ENCODE data around the gene SMNDC1. TPM values are rescaled to one million over a fixed set of nuclear protein-coding genes. Genes with fewer than 3 reads are reported as not detected.

SMNDC1 gene
- total and polyA plus RNA-seq, 7 donors: 10.2 to 19.7 (median 13.3) TPM

DNA sequence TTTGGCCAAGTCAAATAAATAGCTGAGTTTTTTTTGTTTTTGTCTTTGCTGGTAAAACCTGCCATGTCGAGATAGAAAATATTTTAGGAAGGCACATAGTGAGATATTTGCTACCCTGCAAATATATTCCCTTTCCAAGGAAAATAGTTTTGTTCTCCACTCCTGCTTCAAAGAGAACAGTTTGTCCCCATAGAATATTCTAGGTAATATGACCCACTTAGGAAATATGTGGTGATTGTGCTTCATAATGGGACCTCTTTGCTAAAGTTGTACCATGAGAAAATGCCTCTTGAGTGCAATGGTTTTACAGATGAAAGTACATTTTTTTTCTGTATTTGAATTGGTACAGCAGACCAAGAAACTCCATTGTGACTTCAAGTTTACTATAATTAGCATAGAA is 41.6 kb downstream of the SMNDC1 start:
- intact Hi-C loops (cut with DNase I): no loop called here
- peak in 1 of 4 donors; percentile 24 for TF ChIP-seq POLR2AphosphoS5 (IDR thresholded peaks at IDR 0.05)
- TF ChIP-seq EP300 (IDR thresholded peaks at IDR 0.05): peak in 1 of 4 donors; percentile 30
- TF ChIP-seq, protein P1, sequence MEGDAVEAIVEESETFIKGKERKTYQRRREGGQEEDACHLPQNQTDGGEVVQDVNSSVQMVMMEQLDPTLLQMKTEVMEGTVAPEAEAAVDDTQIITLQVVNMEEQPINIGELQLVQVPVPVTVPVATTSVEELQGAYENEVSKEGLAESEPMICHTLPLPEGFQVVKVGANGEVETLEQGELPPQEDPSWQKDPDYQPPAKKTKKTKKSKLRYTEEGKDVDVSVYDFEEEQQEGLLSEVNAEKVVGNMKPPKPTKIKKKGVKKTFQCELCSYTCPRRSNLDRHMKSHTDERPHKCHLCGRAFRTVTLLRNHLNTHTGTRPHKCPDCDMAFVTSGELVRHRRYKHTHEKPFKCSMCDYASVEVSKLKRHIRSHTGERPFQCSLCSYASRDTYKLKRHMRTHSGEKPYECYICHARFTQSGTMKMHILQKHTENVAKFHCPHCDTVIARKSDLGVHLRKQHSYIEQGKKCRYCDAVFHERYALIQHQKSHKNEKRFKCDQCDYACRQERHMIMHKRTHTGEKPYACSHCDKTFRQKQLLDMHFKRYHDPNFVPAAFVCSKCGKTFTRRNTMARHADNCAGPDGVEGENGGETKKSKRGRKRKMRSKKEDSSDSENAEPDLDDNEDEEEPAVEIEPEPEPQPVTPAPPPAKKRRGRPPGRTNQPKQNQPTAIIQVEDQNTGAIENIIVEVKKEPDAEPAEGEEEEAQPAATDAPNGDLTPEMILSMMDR (IDR thresholded peaks at IDR 0.05): no peak
- Histone ChIP-seq H3K4me1 (peaks cover 0 to 74% (median 37%) of the 10 kb centered on the region in 4 donors), H3K27ac (peak overlapping the region; percentile 52 to 86 (median 74)), H3K4me3 (no peak overlapping the region), H3K27me3 (no peaks in the 10 kb centered on the region), H3K36me3 (no peaks in the 10 kb centered on the region), H3K9me3 (no peaks in the 10 kb centered on the region)
- 93 to 94% methylated on average over 1 of the region's 1 CpG for WGBS, 2 donors
- no peak for DNase-seq

DNA sequence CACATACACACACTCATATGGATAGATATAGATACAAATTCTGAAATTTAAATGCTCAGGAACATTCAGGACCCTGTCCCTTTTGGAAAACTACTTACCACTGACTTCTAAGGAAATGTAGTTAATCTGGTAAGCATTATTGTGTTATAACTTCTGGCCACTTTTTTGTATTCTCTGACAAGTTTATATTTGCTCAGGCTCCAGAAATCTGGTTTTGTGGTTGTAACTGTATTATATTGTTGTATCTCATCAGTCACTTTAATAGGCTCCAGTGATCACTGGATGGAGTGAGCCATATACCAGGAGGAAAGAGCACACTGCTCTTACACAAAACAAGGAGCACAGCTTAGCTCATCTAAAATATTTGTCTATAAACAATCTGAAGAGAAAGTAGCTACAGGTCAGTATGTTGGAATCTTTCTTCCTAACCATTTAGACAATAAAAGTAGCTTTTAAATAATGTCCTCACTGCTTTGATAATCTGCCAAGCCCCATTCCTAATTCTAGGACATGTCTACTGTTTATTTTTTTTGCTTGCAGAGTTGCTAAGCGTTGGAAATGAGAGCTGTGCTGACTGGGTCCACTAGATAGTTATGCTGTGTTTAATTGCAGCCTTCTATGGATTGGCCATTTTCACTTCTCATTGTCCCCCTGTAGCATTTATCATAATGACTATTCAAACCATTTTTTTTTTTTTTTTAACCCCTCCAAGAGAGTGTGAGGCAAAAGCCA is 43.8 kb downstream of the SMNDC1 start:
- Histone ChIP-seq H3K4me1 (peaks cover 0 to 63% (median 33%) of the 10 kb centered on the region in 4 donors), H3K36me3 (no peaks in the 10 kb centered on the region), H3K9me3 (no peaks in the 10 kb centered on the region), H3K27me3 (no peaks in the 10 kb centered on the region), H3K4me3 (no peak overlapping the region), H3K27ac (peak overlapping the region; percentile 52 to 86 (median 74))
- no peak for DNase-seq
- intact Hi-C loops (cut with DNase I): no loop called here
- peak in 2 of 4 donors; percentile 15 to 50 for TF ChIP-seq POLR2AphosphoS5 (IDR thresholded peaks at IDR 0.05)
- no peak for TF ChIP-seq EP300 (IDR thresholded peaks at IDR 0.05)
- TF ChIP-seq, protein P1 (IDR thresholded peaks at IDR 0.05): no peak
- 82 to 85% methylated on average over 1 of the region's 1 CpG for WGBS, 2 donors

DNA sequence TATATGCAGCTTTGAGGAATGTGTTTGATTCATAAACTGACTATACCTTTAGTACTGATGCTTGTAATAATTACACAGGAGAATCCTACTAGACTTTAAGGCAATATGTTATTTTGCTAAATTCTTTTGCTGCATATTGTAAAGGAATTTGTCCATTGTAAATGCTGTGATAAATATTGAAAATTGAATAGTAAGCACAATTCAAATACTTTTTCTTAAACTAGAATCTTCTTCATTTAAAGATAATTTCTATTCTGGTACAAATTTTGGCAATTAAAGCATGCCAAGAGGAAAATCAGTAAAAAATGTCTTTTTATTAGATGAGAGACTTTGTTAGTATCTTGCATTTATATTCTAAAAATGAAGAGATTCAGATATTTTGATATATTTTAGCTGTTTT is 45.4 kb downstream of the SMNDC1 start:
- H3K4me3 ChIP-seq: no peak overlapping the region
- H3K27ac ChIP-seq: peak overlapping the region in 2 of 4 donors; percentile 72 to 86
- no peaks in the 10 kb centered on the region for H3K9me3 ChIP-seq
- H3K27me3 ChIP-seq: no peaks in the 10 kb centered on the region
- no peak for DNase-seq
- intact Hi-C loops (cut with DNase I): no loop called here
- no peaks in the 10 kb centered on the region for H3K36me3 ChIP-seq
- H3K4me1 ChIP-seq: peaks cover 0 to 52% (median 26%) of the 10 kb centered on the region in 4 donors
- TF ChIP-seq POLR2A (IDR thresholded peaks at IDR 0.05) (no peak), EP300 (IDR thresholded peaks at IDR 0.05) (no peak), POLR2AphosphoS5 (IDR thresholded peaks at IDR 0.05) (no peak)
- TF ChIP-seq, protein P1 (IDR thresholded peaks at IDR 0.05): no peak

DNA sequence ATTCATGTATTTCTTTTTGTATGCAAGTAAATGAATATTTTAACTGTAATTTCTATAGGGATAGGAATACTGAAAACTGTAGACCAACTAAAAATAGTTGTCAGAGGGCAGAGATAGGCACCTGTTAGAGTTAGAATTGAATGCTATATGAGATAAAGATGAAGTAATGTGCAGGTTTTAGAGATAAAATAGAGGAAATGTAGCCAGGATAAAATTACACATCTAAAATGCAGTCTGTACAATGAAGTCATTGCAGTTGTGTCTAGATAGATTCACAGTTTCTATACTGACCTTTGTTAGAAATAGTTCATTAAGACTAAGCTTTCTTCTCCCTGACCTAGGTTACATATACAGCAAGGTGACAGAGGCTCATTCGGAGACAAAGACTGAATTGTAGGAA is 46.2 kb downstream of the SMNDC1 start:
- intact Hi-C loops (cut with DNase I): no loop called here
- Histone ChIP-seq H3K4me3 (no peak overlapping the region), H3K27ac (peak overlapping the region in 2 of 4 donors; percentile 7 to 22), H3K27me3 (no peaks in the 10 kb centered on the region), H3K36me3 (no peaks in the 10 kb centered on the region), H3K9me3 (no peaks in the 10 kb centered on the region), H3K4me1 (peaks cover 0 to 47% (median 21%) of the 10 kb centered on the region in 4 donors)
- DNase-seq: no peak
- TF ChIP-seq, protein P1 (IDR thresholded peaks at IDR 0.05): no peak
- TF ChIP-seq POLR2A (IDR thresholded peaks at IDR 0.05) (no peak), EP300 (IDR thresholded peaks at IDR 0.05) (no peak), POLR2AphosphoS5 (IDR thresholded peaks at IDR 0.05) (no peak)
- 92 to 93% methylated on average over 1 of the region's 1 CpG for WGBS, 2 donors

DNA sequence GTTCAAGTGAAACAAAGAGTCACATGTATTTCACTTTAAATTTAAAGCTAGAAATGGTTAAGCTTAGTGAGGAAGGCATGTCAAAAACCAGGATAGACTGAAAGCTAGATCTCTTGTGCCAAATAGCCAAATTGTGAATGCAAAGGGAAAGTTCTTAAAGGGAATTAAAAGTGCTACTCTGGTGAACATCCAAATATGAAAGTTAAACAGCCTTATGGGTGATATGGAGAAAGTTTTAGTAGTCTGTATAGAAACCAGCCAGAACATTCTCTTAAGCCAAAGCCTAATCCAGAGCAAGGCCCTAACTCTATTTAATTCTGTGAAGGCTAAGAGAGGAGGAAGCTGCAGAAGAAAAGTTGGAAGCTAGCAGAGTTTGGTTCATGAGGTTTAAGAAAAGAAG is 50.3 kb downstream of the SMNDC1 start:
- no peak for DNase-seq
- no peaks in the 10 kb centered on the region for H3K36me3 ChIP-seq
- H3K4me1 ChIP-seq: peaks cover 0 to 30% (median 4%) of the 10 kb centered on the region in 4 donors
- no peak overlapping the region for H3K4me3 ChIP-seq
- TF ChIP-seq EP300 (IDR thresholded peaks at IDR 0.05) (no peak), POLR2A (IDR thresholded peaks at IDR 0.05) (no peak), POLR2AphosphoS5 (IDR thresholded peaks at IDR 0.05) (no peak)
- TF ChIP-seq, protein P1 (IDR thresholded peaks at IDR 0.05): no peak
- H3K27ac ChIP-seq: no peak overlapping the region
- no peaks in the 10 kb centered on the region for H3K27me3 ChIP-seq
- intact Hi-C loops (cut with DNase I): no loop called here
- no peaks in the 10 kb centered on the region for H3K9me3 ChIP-seq
